Common myeloid progenitor, CD34-positive (primary cell): ENCODE results near the gene DACT2.

Experiments used
- CTCF ChIA-PET: fragments of 350-600 bp; sonication (Branson Sonifier 250); formaldehyde crosslinking; loops from one replicate; lab custom pipeline; 2021; ENCODE audit warnings: antibody characterized with exemption; lab: Charles Lee
- POLR2A ChIA-PET: fragments of 350-600 bp; sonication (Branson Sonifier 250); formaldehyde crosslinking; loops from one replicate; lab custom pipeline; 2021; ENCODE audit warnings: antibody characterized with exemption; lab: Charles Lee
- DNase-seq, 3 donors: peaks; one replicate each; pipeline versions ENCODE4 v3.0.0 to v3.0.0-alpha.2; 2013
- H3K27ac ChIP-seq, 2 experiments: 1 replicate in 1 of 2; 2 replicates in 1 of 2; pipeline ENCODE4 v1.7.0; 2013; ENCODE audit warnings: inconsistent platforms in 2 of 2, low read length in 2 of 2, mild to moderate bottlenecking in 2 of 2, low read depth in 1 of 2, moderate library complexity in 1 of 2; ENCODE audit not compliant: severe bottlenecking in 2 of 2, insufficient read depth in 1 of 2, poor library complexity in 1 of 2
- H3K27me3 ChIP-seq, 5 experiments: replicated peaks in 2 of 5; 1 replicate in 3 of 5; 2 replicates in 2 of 5; pipeline versions ENCODE4 v1.6.1 to v1.7.0; 2013; ENCODE audit warnings: low read length in 4 of 5, mild to moderate bottlenecking in 2 of 5, moderate library complexity in 2 of 5, inconsistent platforms in 1 of 5; ENCODE audit not compliant: insufficient read depth in 5 of 5, control insufficient read depth in 4 of 5
- H3K36me3 ChIP-seq, 4 experiments: 1 replicate in 2 of 4; 2 replicates in 2 of 4; pipeline versions ENCODE4 v1.6.1 to v1.7.0; 2013; ENCODE audit warnings: low read length in 3 of 4, control low read depth in 1 of 4, mild to moderate bottlenecking in 1 of 4; ENCODE audit not compliant: control insufficient read depth in 4 of 4, insufficient read depth in 4 of 4
- H3K4me1 ChIP-seq, 4 experiments: 1 replicate in 3 of 4; 2 replicates in 1 of 4; pipeline versions ENCODE4 v1.6.1 to v1.7.1; 2013; ENCODE audit warnings: low read length in 3 of 4, mild to moderate bottlenecking in 3 of 4, control low read depth in 1 of 4, inconsistent platforms in 1 of 4, moderate library complexity in 1 of 4; ENCODE audit not compliant: control insufficient read depth in 4 of 4, insufficient read depth in 4 of 4; ENCODE audit errors: control extremely low read depth in 1 of 4
- H3K4me3 ChIP-seq, 7 experiments: 1 replicate in 4 of 7; 2 replicates in 3 of 7; pipeline versions ENCODE4 v1.5.1 to v1.7.0; 2013; ENCODE audit warnings: mild to moderate bottlenecking in 7 of 7, low read length in 6 of 7, moderate library complexity in 6 of 7, inconsistent platforms in 2 of 7, low read depth in 2 of 7, control low read depth in 1 of 7; ENCODE audit not compliant: insufficient read depth in 4 of 7, control insufficient read depth in 1 of 7; ENCODE audit errors: extremely low read depth in 1 of 7
- H3K9me3 ChIP-seq, 5 experiments: 1 replicate in 4 of 5; 2 replicates in 1 of 5; pipeline versions ENCODE4 v1.6.1 to v1.7.1; 2013; ENCODE audit warnings: low read length in 4 of 5, mild to moderate bottlenecking in 2 of 5, inconsistent platforms in 1 of 5, low read depth in 1 of 5, moderate library complexity in 1 of 5; ENCODE audit not compliant: control insufficient read depth in 4 of 5, insufficient read depth in 2 of 5; ENCODE audit errors: control extremely low read depth in 1 of 5
- WGBS: methylation state at CpG from one replicate; pipeline ENCODE4 v1.1.5; 2013; ENCODE audit not compliant: insufficient coverage; 5-methylcytosine and 5-hydroxymethylcytosine counted together

Gene DACT2

DNA sequence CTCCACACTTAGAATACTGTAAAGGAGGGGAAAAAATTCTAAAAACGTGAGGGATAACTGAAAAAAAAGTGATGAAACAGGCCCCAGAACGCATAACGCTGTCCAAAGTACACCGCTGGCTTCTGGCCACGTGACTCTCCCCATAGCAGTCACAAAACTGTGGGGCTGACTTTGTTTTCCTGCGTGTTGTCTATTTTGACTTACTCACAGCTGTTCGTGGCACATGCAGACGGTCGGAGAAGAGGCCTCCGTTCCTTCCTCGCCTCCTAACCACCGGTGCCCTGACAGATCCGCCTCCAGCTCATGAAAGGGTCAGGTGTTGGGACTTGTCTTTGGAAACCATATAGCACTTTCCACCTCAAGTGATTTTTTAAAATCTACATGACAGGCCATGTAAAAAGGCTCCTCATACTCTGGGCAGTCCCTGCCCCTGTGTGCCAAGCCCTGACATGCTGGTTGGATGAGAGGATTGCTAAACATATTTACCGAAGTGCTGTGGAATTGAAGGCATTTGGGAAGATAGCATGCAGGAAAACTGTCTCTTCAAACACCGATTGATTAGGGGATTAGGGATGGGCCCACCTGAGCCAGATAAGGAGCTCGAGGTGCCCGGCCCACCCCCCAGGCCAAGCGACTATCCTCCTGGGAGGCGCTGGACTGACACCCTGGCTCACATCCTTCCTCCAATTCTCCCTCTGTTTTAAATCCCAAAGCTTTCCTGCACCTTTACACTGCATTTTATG lies 54.8 kb downstream of the DACT2 start:
- Histone ChIP-seq H3K9me3 (no peaks in the 10 kb centered on the region), H3K36me3 (no peaks in the 10 kb centered on the region), H3K4me3 (no peak overlapping the region), H3K4me1 (no peaks in the 10 kb centered on the region), H3K27me3 (peaks cover 0 to 16% (median 4%) of the 10 kb centered on the region in 5 experiments), H3K27ac (no peak overlapping the region)
- ChIA-PET CTCF (no interaction called here), POLR2A (no interaction called here)
- no peak for DNase-seq
- 87% methylated on average over 16 of the region's 19 CpGs for WGBS

DNA sequence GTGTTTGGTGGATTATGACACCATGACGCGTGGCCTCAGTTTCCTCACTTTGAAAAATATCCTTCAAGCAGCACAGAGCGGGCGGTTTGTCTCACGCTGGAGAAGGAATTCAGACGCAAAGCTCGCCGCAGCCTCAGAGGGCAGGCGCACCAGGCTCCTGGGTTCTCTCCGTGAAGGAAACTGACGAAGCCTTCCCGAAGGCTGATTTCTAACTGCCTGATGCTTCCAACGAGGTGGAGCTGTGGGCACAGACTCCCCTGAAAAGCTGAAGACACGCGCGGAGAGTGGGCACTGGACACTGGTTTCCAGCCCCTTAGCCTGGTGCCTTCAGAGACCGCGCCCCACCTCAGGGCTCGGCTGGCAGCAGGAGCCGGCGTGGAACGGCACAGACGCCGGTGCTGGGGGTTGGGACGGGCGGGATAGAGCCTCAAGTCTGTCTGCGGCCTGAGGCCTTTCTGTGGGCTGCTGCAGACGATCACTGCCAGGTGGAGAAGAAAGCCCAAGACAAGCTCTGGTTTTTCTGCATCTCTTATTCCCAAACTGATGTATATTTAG lies 56.1 kb downstream of the DACT2 start:
- Histone ChIP-seq H3K4me1 (no peaks in the 10 kb centered on the region), H3K36me3 (no peaks in the 10 kb centered on the region), H3K27ac (no peak overlapping the region), H3K9me3 (no peaks in the 10 kb centered on the region), H3K4me3 (no peak overlapping the region), H3K27me3 (peaks cover 0 to 16% (median 4%) of the 10 kb centered on the region in 5 experiments)
- WGBS: 94% methylated on average over 25 of the region's 28 CpGs
- ChIA-PET POLR2A (no interaction called here), CTCF (no interaction called here)
- DNase-seq: no peak

DNA sequence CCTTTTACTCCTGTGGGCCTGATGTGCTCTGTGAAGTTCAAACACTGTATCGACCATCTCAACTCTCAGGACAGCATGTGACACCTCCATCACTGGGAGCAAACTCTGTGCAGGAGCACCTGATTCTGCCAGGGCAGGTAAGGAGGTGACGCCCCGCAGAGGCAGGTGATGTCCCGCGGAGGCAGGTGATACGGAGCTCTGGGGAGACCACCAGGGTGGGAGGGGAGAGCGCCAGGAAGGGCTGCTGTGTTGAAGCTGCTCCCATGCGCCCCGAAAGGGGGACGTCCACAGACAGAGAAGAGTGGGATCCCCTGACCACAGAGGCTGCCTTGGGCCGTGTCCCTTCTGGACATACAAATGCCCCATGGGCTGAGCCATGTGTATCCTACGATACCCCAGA lies 58.3 kb downstream of the DACT2 start:
- H3K4me3 ChIP-seq: no peak overlapping the region
- no peaks in the 10 kb centered on the region for H3K36me3 ChIP-seq
- no peak for DNase-seq
- ChIA-PET POLR2A (no interaction called here), CTCF (no interaction called here)
- no peaks in the 10 kb centered on the region for H3K4me1 ChIP-seq
- H3K27ac ChIP-seq: no peak overlapping the region
- 96% methylated on average over 12 of the region's 12 CpGs for WGBS
- no peaks in the 10 kb centered on the region for H3K9me3 ChIP-seq
- H3K27me3 ChIP-seq: peaks cover 0 to 4% (median 2%) of the 10 kb centered on the region in 5 experiments

DNA sequence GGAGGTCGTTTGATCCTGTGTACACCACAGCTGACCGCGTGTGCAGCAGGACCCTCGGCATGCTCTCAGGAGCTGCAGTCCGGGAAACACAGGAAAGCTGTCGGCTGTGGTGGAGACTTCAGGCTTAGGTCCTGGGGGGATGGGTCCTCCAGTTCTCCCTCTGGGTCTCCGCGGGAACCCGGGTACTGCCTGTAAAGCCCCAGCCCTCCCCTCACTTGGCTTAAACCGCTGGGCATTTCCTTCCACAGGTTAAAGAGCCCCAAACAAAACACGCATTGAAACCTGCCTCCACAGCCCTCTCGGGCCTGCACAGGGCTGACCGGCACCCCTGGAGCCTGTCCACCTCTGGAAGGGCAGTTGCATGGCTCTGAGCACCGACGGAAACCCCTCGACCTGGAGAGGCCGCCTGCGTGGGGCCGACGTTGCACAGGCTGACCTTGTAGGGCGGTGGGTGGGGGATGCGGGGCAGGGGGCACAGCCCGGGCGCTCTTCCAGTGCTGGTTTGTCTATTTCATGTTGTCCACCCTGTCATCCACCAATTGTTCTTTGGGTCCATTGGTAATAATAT lies 59.1 kb downstream of the DACT2 start:
- H3K4me1 ChIP-seq: no peaks in the 10 kb centered on the region
- POLR2A ChIA-PET: no interaction called here
- 88% methylated on average over 20 of the region's 24 CpGs for WGBS
- CTCF ChIA-PET: no interaction called here
- no peaks in the 10 kb centered on the region for H3K36me3 ChIP-seq
- no peak overlapping the region for H3K4me3 ChIP-seq
- no peak for DNase-seq
- peaks cover 0 to 4% (median 2%) of the 10 kb centered on the region in 5 experiments for H3K27me3 ChIP-seq
- peaks cover 0 to 6% (median under 1%) of the 10 kb centered on the region in 5 experiments for H3K9me3 ChIP-seq
- H3K27ac ChIP-seq: no peak overlapping the region

DNA sequence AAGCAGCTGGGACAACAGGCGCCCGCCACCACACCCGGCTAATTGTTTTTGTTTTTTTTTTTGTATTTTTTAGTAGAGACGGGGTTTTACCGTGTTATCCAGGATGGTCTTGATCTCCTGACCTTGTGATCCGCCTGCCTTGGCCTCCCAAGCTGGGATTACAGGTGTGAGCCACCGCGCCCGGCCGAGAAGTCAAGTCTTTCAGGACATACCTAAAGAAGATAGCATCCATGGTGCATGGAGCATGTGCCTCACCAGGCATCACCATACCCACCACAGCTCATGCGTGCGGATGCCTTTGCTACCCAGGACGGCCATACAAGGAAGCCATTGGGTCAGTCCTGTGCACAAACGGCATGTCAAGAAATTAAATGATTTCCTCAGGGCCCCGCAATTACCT lies 60.8 kb downstream of the DACT2 start:
- Histone ChIP-seq H3K9me3 (peaks cover 0 to 14% (median 4%) of the 10 kb centered on the region in 5 experiments), H3K27me3 (peaks cover 0 to 3% (median 0%) of the 10 kb centered on the region in 5 experiments), H3K4me1 (no peaks in the 10 kb centered on the region), H3K27ac (no peak overlapping the region), H3K36me3 (no peaks in the 10 kb centered on the region), H3K4me3 (no peak overlapping the region)
- 93% methylated on average over 12 of the region's 15 CpGs for WGBS
- no peak for DNase-seq
- CTCF ChIA-PET: interaction anchor here (0.6 kb wide), 1 partner anchor 14 kb away, joined by 3 read pairs; no protein-coding TSS in a partner anchor
- POLR2A ChIA-PET: no interaction called here

DNA sequence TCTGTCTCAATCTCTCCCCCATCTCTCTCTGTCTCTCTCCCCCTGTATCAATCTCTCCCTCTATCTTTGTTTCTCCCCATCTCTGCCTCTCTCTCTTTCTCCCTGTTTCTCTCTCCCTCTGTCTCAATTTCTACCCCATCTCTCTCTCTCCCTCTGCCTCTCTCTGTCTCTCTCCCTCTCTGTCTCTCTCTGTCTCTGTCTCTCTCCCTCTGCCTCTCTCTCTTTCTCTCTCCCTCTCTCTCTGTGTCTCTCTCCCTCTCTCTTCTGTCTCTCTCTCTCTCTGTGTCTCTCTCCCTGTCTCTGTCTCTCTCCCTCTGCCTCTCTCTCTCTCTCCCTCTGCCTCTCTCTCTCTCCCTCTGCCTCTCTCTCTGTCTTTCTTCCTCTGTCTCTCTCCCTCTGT lies 62.6 kb downstream of the DACT2 start:
- no peak for DNase-seq
- ChIA-PET CTCF (no interaction called here), POLR2A (no interaction called here)
- no peak overlapping the region for H3K27ac ChIP-seq
- H3K4me1 ChIP-seq: no peaks in the 10 kb centered on the region
- H3K36me3 ChIP-seq: no peaks in the 10 kb centered on the region
- H3K27me3 ChIP-seq: peaks cover 0 to 3% (median 0%) of the 10 kb centered on the region in 5 experiments
- H3K4me3 ChIP-seq: no peak overlapping the region
- H3K9me3 ChIP-seq: peaks cover 0 to 14% (median 4%) of the 10 kb centered on the region in 5 experiments
